B cell (primary cell): ENCODE data around the gene HCFC2. TPM values are rescaled to one million over a fixed set of nuclear protein-coding genes. Genes with fewer than 3 reads are reported as not detected.

Experiments used
- ATAC-seq: fragments of 200-7000 bp; cut with Tn5 transposase; one replicate; pipeline ENCODE4 v1.10.0; 2021; ENCODE audit warnings: low read depth, mild to moderate bottlenecking, moderate number of reproducible peaks, moderate library complexity
- CTCF ChIA-PET: fragments of 350-600 bp; sonication (Branson Sonifier 250); formaldehyde crosslinking; loops from one replicate; lab custom pipeline; 2021; ENCODE audit warnings: antibody characterized with exemption, inconsistent platforms; lab: Charles Lee
- POLR2A ChIA-PET: fragments of 350-600 bp; sonication (Branson Sonifier 250); formaldehyde crosslinking; loops from one replicate; lab custom pipeline; 2021; ENCODE audit warnings: antibody characterized with exemption; lab: Charles Lee
- DNase-seq: peaks from one replicate; pipeline ENCODE4 v3.0.0; 2013
- H2AFZ ChIP-seq: 2 replicates; pipeline ENCODE4 v1.6.1; 2012; ENCODE audit warnings: mild to moderate bottlenecking, low read depth, low read length; ENCODE audit not compliant: insufficient read depth, poor library complexity, severe bottlenecking
- H3K27ac ChIP-seq, 2 donors: 1 replicate in 1 of 2; 2 replicates in 1 of 2; pipeline ENCODE4 v1.5.1; 2012 to 2013; ENCODE audit warnings: low read length in 2 of 2, mild to moderate bottlenecking in 2 of 2, moderate library complexity in 1 of 2
- H3K27me3 ChIP-seq, 4 experiments: fragments of 200-600 bp in 1 of 4; sonication (generic) in 1 of 4; replicated peaks in 1 of 4; 1 replicate in 2 of 4; 2 replicates in 2 of 4; pipeline versions ENCODE4 v1.6.1 to v1.7.0; 2013 to 2016; ENCODE audit warnings: low read length in 3 of 4, mild to moderate bottlenecking in 2 of 4, mixed read lengths in 1 of 4, moderate library complexity in 1 of 4; ENCODE audit not compliant: insufficient read depth in 4 of 4, control insufficient read depth in 3 of 4; ENCODE audit errors: control extremely low read depth in 1 of 4
- H3K36me3 ChIP-seq, 2 experiments: replicated peaks in 1 of 2; 1 replicate in 1 of 2; 2 replicates in 1 of 2; pipeline versions ENCODE4 v1.6.1 to v1.7.1; 2013; ENCODE audit warnings: low read length in 1 of 2; ENCODE audit not compliant: insufficient read depth in 2 of 2, control insufficient read depth in 1 of 2; ENCODE audit errors: control extremely low read depth in 1 of 2, extremely low read depth in 1 of 2
- H3K4me1 ChIP-seq, 2 donors: fragments of 200-600 bp in 1 of 2; sonication (generic) in 1 of 2; 1 replicate in 1 of 2; 2 replicates in 1 of 2; pipeline versions ENCODE4 v1.5.1 to v1.6.1; 2013 to 2017; ENCODE audit warnings: low read length in 2 of 2; ENCODE audit not compliant: control insufficient read depth in 2 of 2, insufficient read depth in 2 of 2
- H3K4me2 ChIP-seq: replicated peaks from 2 replicates; pipeline ENCODE3; 2012; ENCODE audit warnings: mild to moderate bottlenecking, low read depth, low read length; ENCODE audit not compliant: poor library complexity, severe bottlenecking
- H3K4me3 ChIP-seq, 5 experiments: fragments of 200-600 bp in 1 of 5; sonication (generic) in 1 of 5; 1 replicate in 3 of 5; 2 replicates in 2 of 5; pipeline versions ENCODE4 v1.5.1 to v1.7.0; 2011 to 2016; ENCODE audit warnings: low read length in 4 of 5, mild to moderate bottlenecking in 4 of 5, low read depth in 2 of 5, control low read depth in 1 of 5, moderate library complexity in 1 of 5; ENCODE audit not compliant: insufficient read depth in 1 of 5; ENCODE audit errors: control extremely low read depth in 1 of 5, extremely low read depth in 1 of 5
- H3K79me2 ChIP-seq: fragments of 200-600 bp; sonication (generic); one replicate; pipeline ENCODE4 v1.6.0; 2016; ENCODE audit warnings: low read length; ENCODE audit not compliant: control insufficient read depth, insufficient read depth
- H3K9ac ChIP-seq: fragments of 200-600 bp; sonication (generic); 2 replicates; pipeline ENCODE4 v1.6.1; 2017; ENCODE audit warnings: mild to moderate bottlenecking, low read length, moderate library complexity
- H3K9me3 ChIP-seq, 3 donors: one replicate each; pipeline versions ENCODE4 v1.6.1 to v1.7.1; 2013; ENCODE audit warnings: low read length in 2 of 3; ENCODE audit not compliant: control insufficient read depth in 2 of 3, insufficient read depth in 1 of 3; ENCODE audit errors: control extremely low read depth in 1 of 3
- H4K20me1 ChIP-seq: 2 replicates; pipeline ENCODE4 v1.6.0; 2012; ENCODE audit warnings: mild to moderate bottlenecking, low read length; ENCODE audit not compliant: insufficient read depth, control insufficient read depth, poor library complexity, severe bottlenecking
- H3K27ac Mint-ChIP-seq: one replicate; pipeline ENCODE4 v1.8.0; 2021; ENCODE audit warnings: mixed read lengths
- H3K27me3 Mint-ChIP-seq: one replicate; pipeline ENCODE4 v1.8.0; 2021; ENCODE audit warnings: mixed read lengths
- H3K4me1 Mint-ChIP-seq: one replicate; pipeline ENCODE4 v1.8.0; 2021; ENCODE audit warnings: mixed read lengths
- H3K4me3 Mint-ChIP-seq: one replicate; pipeline ENCODE4 v1.8.0; 2021; ENCODE audit warnings: mixed read lengths
- H3K9me3 Mint-ChIP-seq: one replicate; pipeline ENCODE4 v1.8.0; 2022; ENCODE audit warnings: mixed read lengths; ENCODE audit not compliant: insufficient read depth
- CTCF ChIP-seq: fragments of 200-600 bp; IDR thresholded peaks from one replicate; pipeline ENCODE4 v1.8.0; 2022; ENCODE audit warnings: antibody characterized with exemption, mild to moderate bottlenecking
- EZH2 ChIP-seq: IDR thresholded peaks from 2 replicates; pipeline ENCODE4 v1.6.1; 2012; ENCODE audit warnings: borderline replicate concordance, low read depth, mild to moderate bottlenecking, moderate library complexity, low read length; ENCODE audit not compliant: insufficient read depth, poor library complexity, severe bottlenecking
- WGBS: methylation state at CpG from one replicate; pipeline ENCODE4 v1.1.5; 2013; ENCODE audit warnings: missing lambda C conversion rate; ENCODE audit not compliant: insufficient coverage; 5-methylcytosine and 5-hydroxymethylcytosine counted together
- intact Hi-C: fragments of 100-400 bp; cut with micrococcal nuclease; formaldehyde crosslinking; loops from one replicate; pipeline ENCODE4 v1.10.0; 2022
- polyA plus RNA-seq: library from polyadenylated mRNA; depleted of rRNA; stranded (reverse); fragments of >200 nt; gene quantifications from 2 replicates; pipeline ENCODE4 v1.2.3, GENCODE V29; 2012
- total RNA-seq, 2 donors: library from RNA; stranded (reverse); fragments of 120-200 nt in 1 of 2; gene quantifications; 1 replicate in 1 of 2; 2 replicates in 1 of 2; pipeline versions ENCODE4 v1.2.3 to v1.2.4, GENCODE V29; 2013 to 2022

HCFC2 gene
- total and polyA plus RNA-seq, 2 donors (not counting 1 experiment from before 2014, with no cell fraction given): 8.2 to 10.5 TPM

DNA sequence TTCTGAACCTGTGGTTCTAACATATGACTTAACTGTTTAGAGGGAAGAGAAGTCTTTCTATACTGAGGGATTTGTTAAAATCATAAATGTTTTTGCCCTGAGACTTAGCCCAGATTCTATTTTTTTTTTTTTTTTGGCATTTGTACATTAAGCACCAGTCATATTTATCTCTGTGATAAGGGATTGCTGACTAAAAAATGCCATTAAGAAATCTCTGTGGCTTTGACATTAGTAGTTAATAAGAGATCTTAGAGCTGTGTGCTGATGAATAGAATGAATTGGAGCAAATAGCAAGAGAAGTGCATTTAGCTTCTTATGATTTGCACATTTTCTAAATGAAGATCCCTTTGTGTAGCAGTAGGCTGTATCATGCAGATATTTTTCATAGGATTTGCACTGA lies 41.1 kb downstream of the HCFC2 start:
- no peak overlapping the region for H3K9ac ChIP-seq
- ATAC-seq (no peak), DNase-seq (no peak)
- no peak overlapping the region for H2AFZ ChIP-seq
- H3K36me3 ChIP-seq: peaks cover 6% of the 10 kb centered on the region in 2 experiments
- TF ChIP-seq EZH2 (no peak), CTCF (no peak)
- Mint-ChIP-seq H3K27ac (no peak overlapping the region), H3K27me3 (no peaks in the 10 kb centered on the region), H3K9me3 (no peaks in the 10 kb centered on the region), H3K4me1 (peaks cover 8% of the 10 kb centered on the region), H3K4me3 (no peak overlapping the region)
- peaks cover 6 to 8% of the 10 kb centered on the region in 2 donors for H3K4me1 ChIP-seq
- ChIA-PET CTCF (interaction anchor here (1.2 to 1.4 kb wide), 3 partner anchors 48 to 334 kb away, joined by 3 to 5 read pairs (median 3); no protein-coding TSS in a partner anchor), POLR2A (no interaction called here)
- H3K27me3 ChIP-seq: no peaks in the 10 kb centered on the region
- no peak overlapping the region for H3K4me3 ChIP-seq
- H4K20me1 ChIP-seq: no peaks in the 10 kb centered on the region
- H3K4me2 ChIP-seq: no peak overlapping the region
- intact Hi-C loops: loop anchor here (10.0 kb wide), 1 partner anchor 531 kb away; no protein-coding TSS in a partner anchor
- no peaks in the 10 kb centered on the region for H3K79me2 ChIP-seq
- no peaks in the 10 kb centered on the region for H3K9me3 ChIP-seq
- H3K27ac ChIP-seq: no peak overlapping the region

DNA sequence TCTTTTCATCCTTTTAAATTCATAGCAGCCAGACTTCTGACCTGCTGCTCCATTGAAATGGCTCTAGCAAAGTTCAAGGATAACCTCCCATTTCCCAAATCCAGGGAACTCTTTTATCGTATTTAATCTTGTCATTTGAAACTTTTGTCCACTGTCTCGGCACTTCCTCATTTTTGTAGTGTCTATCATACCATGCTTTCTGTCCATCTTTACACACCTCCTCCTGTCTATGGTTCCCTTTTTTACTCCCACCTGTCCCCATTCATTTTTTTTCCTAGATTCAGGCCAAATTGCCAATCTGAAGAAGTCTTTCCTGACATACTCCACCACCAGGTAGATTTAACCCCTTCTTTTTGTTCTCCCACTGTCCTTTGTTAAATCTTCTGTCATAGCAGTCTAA lies 42.6 kb downstream of the HCFC2 start:
- Histone ChIP-seq H3K4me2 (no peak overlapping the region), H2AFZ (no peak overlapping the region), H3K9me3 (no peaks in the 10 kb centered on the region), H3K27me3 (no peaks in the 10 kb centered on the region), H3K9ac (no peak overlapping the region), H3K4me3 (no peak overlapping the region), H3K79me2 (no peaks in the 10 kb centered on the region), H4K20me1 (no peaks in the 10 kb centered on the region), H3K36me3 (peaks cover 2 to 3% of the 10 kb centered on the region in 2 experiments), H3K27ac (no peak overlapping the region), H3K4me1 (peaks cover 6 to 8% of the 10 kb centered on the region in 2 donors)
- Mint-ChIP-seq H3K27me3 (no peaks in the 10 kb centered on the region), H3K4me1 (peaks cover 8% of the 10 kb centered on the region), H3K27ac (no peak overlapping the region), H3K9me3 (no peaks in the 10 kb centered on the region), H3K4me3 (no peak overlapping the region)
- TF ChIP-seq CTCF (no peak), EZH2 (no peak)
- no peak for ATAC-seq
- CTCF ChIA-PET: interaction anchor here (0.6 to 6.0 kb wide), 5 partner anchors 43 to 228 kb away, joined by 3 to 98 read pairs (median 43); partner anchors contain the start of gene HCFC2
- POLR2A ChIA-PET: no interaction called here
- WGBS: 81% methylated on average over 2 of the region's 2 CpGs
- intact Hi-C loops: loop anchor here (10.0 kb wide), 1 partner anchor 532 kb away; no protein-coding TSS in a partner anchor
- DNase-seq: no peak
